WI38 (cell line): ENCODE measurements around the gene HES1.

ENCODE experiments used
- H3K4me3 ChIP-seq: 2 replicates; pipeline ENCODE4 v1.5.1; 2011; ENCODE audit warnings: low read depth, mild to moderate bottlenecking, control low read depth, low read length
- CTCF ChIP-seq: IDR thresholded peaks from 2 replicates; pipeline ENCODE4 v1.5.1; 2012; ENCODE audit warnings: low read depth, mild to moderate bottlenecking, control low read depth, low read length

The HES1 gene

GRCh38 chr3:194134231-194134756 is 1.7 kb upstream of the HES1 start:
- TF ChIP-seq CTCF, result no peak

GRCh38 chr3:194134757-194135515 is 1.0 kb upstream of the HES1 start:
- no peak for TF ChIP-seq CTCF
- peak overlapping the region; percentile 61 for H3K4me3 ChIP-seq

More at GRCh38 chr3:194134231-194134756, 1.7 kb upstream of the HES1 start:
- peak overlapping the region; percentile 61 for H3K4me3 ChIP-seq

GRCh38 chr3:194135516-194135805 is 487 bp upstream of the HES1 start:
- H3K4me3 ChIP-seq, result peak overlapping the region; percentile 61
- TF ChIP-seq CTCF, result no peak

GRCh38 chr3:194136519-194137007 is 615 bp downstream of the HES1 start:
- H3K4me3 ChIP-seq, result peak overlapping the region; percentile 59
- TF ChIP-seq CTCF, result no peak

GRCh38 chr3:194137008-194137505 is 1.1 kb downstream of the HES1 start:
- TF ChIP-seq CTCF, result no peak
- H3K4me3 ChIP-seq, result peak overlapping the region; percentile 59

- TF ChIP-seq CTCF, result peak; percentile 22; the same call in 1 of the 2 replicates
- peak overlapping the region; percentile 59 for H3K4me3 ChIP-seq
Measured at GRCh38 chr3:194137506-194138474, 1.8 kb downstream of the HES1 start.

GRCh38 chr3:194138732-194139070 is 2.8 kb downstream of the HES1 start:
- no peak for TF ChIP-seq CTCF
- H3K4me3 ChIP-seq, result no peak overlapping the region
